ENCODE results near the gene HSPA12B.

The HSPA12B gene

DNA sequence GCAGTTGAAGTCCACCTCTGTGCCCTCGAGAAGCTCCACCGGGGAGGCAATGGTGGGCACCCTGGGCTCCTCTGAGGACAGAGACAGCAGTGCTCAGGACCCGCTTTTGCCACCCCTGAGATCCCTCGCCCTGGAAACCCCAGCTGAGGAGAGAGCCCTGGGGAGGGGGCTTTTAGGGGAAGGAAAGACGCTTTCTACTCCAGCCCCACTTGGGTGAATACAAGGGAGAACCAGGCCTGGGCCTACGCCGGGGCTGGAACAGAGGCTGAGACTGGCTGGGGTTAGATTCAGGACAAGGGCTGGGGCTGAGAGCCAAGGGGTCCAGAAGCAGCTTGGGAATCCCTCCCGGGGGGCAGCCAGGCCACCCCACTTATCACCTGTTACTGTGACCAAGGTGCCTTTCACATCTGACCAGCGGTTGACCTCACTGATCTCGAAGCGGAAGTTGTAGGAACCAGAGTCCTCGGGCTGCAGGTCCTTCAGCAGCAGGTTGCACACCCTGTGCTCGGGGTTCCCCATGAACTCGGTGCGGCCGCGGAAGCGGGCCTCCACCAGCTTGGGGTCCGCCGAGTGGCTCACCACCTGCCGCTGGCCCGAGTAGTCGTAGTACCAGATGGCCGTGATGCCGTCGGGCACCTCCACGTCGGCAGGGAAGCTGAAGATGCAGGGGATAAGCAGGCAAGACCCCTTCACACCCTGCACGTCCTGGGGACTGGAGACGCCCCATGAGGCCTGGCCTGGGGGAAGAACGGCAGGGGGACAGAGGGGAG, 26.3 kb upstream of the HSPA12B start:
- Histone ChIP-seq H3K4me1 (ENCODE audit: control insufficient read depth, low read depth, low read length) (no peaks in the 10 kb centered on the region), H3K4me3 (ENCODE audit: low read length) (no peak overlapping the region), H3K27ac (ENCODE audit: low read length) (no peak overlapping the region), H3K27me3 (ENCODE audit: control insufficient read depth, insufficient read depth, low read length) (no peaks in the 10 kb centered on the region), H3K36me3 (ENCODE audit: control insufficient read depth, low read depth, low read length) (no peaks in the 10 kb centered on the region), H3K9me3 (ENCODE audit: control insufficient read depth, low read depth, low read length) (no peaks in the 10 kb centered on the region), H3K9ac (ENCODE audit: low read length) (no peak overlapping the region)

- Histone ChIP-seq H3K27ac (ENCODE audit: low read length) (no peak overlapping the region), H3K9me3 (ENCODE audit: control insufficient read depth, low read depth, low read length) (no peaks in the 10 kb centered on the region), H3K27me3 (ENCODE audit: control insufficient read depth, insufficient read depth, low read length) (no peaks in the 10 kb centered on the region), H3K4me1 (ENCODE audit: control insufficient read depth, low read depth, low read length) (no peaks in the 10 kb centered on the region), H3K9ac (ENCODE audit: low read length) (no peak overlapping the region), H3K36me3 (ENCODE audit: control insufficient read depth, low read depth, low read length) (no peaks in the 10 kb centered on the region), H3K4me3 (ENCODE audit: low read length) (no peak overlapping the region)
Measured at GRCh38 chr20:3706774-3707507, 25.5 kb upstream of the HSPA12B start.

GRCh38 chr20:3707508-3707899, 25.0 kb upstream of the HSPA12B start:
- Histone ChIP-seq H3K4me1 (ENCODE audit: control insufficient read depth, low read depth, low read length) (no peaks in the 10 kb centered on the region), H3K36me3 (ENCODE audit: control insufficient read depth, low read depth, low read length) (no peaks in the 10 kb centered on the region), H3K27me3 (ENCODE audit: control insufficient read depth, insufficient read depth, low read length) (no peaks in the 10 kb centered on the region), H3K9me3 (ENCODE audit: control insufficient read depth, low read depth, low read length) (no peaks in the 10 kb centered on the region), H3K27ac (ENCODE audit: low read length) (no peak overlapping the region), H3K9ac (ENCODE audit: low read length) (no peak overlapping the region), H3K4me3 (ENCODE audit: low read length) (no peak overlapping the region)

GRCh38 chr20:3710011-3710466, 22.4 kb upstream of the HSPA12B start:
- Histone ChIP-seq H3K27me3 (ENCODE audit: control insufficient read depth, insufficient read depth, low read length) (no peaks in the 10 kb centered on the region), H3K9ac (ENCODE audit: low read length) (no peak overlapping the region), H3K9me3 (ENCODE audit: control insufficient read depth, low read depth, low read length) (no peaks in the 10 kb centered on the region), H3K27ac (ENCODE audit: low read length) (no peak overlapping the region), H3K36me3 (ENCODE audit: control insufficient read depth, low read depth, low read length) (no peaks in the 10 kb centered on the region), H3K4me1 (ENCODE audit: control insufficient read depth, low read depth, low read length) (no peaks in the 10 kb centered on the region), H3K4me3 (ENCODE audit: low read length) (no peak overlapping the region)

- no peaks in the 10 kb centered on the region for H3K27me3 ChIP-seq (ENCODE audit: control insufficient read depth, insufficient read depth, low read length)
- H3K9me3 ChIP-seq (ENCODE audit: control insufficient read depth, low read depth, low read length) = no peaks in the 10 kb centered on the region
- H3K4me3 ChIP-seq (ENCODE audit: low read length) = no peak overlapping the region
- H3K9ac ChIP-seq (ENCODE audit: low read length) = no peak overlapping the region
- H3K27ac ChIP-seq (ENCODE audit: low read length) = no peak overlapping the region
- H3K4me1 ChIP-seq (ENCODE audit: control insufficient read depth, low read depth, low read length) = no peaks in the 10 kb centered on the region
- no peaks in the 10 kb centered on the region for H3K36me3 ChIP-seq (ENCODE audit: control insufficient read depth, low read depth, low read length)
Measured at GRCh38 chr20:3710703-3711483, 21.6 kb upstream of the HSPA12B start.

GRCh38 chr20:3711484-3711941, 21.0 kb upstream of the HSPA12B start:
- no peak overlapping the region for H3K4me3 ChIP-seq (ENCODE audit: low read length)
- no peaks in the 10 kb centered on the region for H3K9me3 ChIP-seq (ENCODE audit: control insufficient read depth, low read depth, low read length)

DNA sequence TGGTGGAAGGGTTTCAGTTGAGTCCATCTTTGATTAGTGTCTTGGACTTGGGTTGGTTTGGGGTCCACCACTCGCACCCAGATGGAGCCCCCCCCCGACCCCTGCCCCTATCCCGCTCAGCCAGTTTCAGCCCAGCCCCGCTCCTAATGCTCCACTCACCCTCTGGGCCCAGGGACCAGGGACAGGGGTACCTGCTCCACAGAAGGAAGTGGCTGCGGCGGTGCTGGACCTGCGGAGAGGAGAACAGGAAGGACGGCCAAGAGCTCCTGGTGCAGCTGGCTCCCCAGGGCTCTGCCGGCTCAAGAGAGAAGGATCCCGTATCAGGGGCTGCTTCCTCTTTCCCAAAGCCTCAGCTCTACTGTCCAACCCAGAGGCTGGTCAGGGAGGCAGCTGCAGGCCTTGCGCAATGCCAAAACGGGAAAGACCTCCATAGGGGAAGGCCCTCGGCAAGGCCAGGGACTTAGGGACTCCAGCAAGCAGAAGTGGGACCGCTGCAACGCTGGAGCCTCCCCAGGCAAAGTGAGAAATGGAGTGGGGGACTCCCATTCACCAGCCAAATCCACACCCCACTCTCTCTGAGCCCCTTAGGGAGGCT, 20.1 kb upstream of the HSPA12B start, which contains the start of gene SIGLEC1:
Gene SIGLEC1 (minus strand): TSS at position 322 of the 595 bp plus-strand sequence. CDS start 5,472 bp downstream, outside the sequence.
- Histone ChIP-seq H3K4me3 (ENCODE audit: low read length) (no peak within 1 kb of the TSS), H3K9ac (ENCODE audit: low read length) (no peak within 1 kb of the TSS), H3K27me3 (ENCODE audit: control insufficient read depth, insufficient read depth, low read length) (no peaks in the 10 kb centered on the region), H3K27ac (ENCODE audit: low read length) (no peak within 1 kb of the TSS), H3K36me3 (ENCODE audit: control insufficient read depth, low read depth, low read length) (no peaks in the 10 kb centered on the region), H3K4me1 (ENCODE audit: control insufficient read depth, low read depth, low read length) (no peaks in the 10 kb centered on the region), H3K9me3 (ENCODE audit: control insufficient read depth, low read depth, low read length) (no peaks in the 10 kb centered on the region)

More at GRCh38 chr20:3711484-3711941, 21.0 kb upstream of the HSPA12B start:
- H3K9ac ChIP-seq (ENCODE audit: low read length) = no peak overlapping the region
- H3K27me3 ChIP-seq (ENCODE audit: control insufficient read depth, insufficient read depth, low read length) = no peaks in the 10 kb centered on the region
- H3K36me3 ChIP-seq (ENCODE audit: control insufficient read depth, low read depth, low read length) = no peaks in the 10 kb centered on the region
- H3K4me1 ChIP-seq (ENCODE audit: control insufficient read depth, low read depth, low read length) = no peaks in the 10 kb centered on the region
- no peak overlapping the region for H3K27ac ChIP-seq (ENCODE audit: low read length)

DNA sequence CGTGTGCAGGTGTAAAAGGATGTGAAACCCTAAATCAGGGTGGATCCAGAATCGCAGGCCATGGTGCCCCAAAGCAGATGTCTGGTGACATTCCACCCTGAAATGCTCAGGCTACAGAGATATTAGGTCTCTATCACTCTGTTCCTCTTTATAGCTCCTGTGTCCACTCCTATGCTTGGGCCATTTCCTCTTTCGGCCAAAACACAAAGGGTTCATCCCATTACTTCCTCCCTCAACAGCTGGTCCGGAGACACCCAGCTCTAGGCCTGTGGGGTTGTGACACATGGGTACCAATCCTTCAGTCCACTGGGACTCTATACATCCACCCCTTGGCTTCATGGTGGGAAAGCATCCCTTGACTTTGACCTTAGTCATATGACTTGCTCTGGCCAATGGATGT, 18.4 kb upstream of the HSPA12B start:
- Histone ChIP-seq H3K4me3 (ENCODE audit: low read length) (no peak overlapping the region), H3K27ac (ENCODE audit: low read length) (no peak overlapping the region), H3K9me3 (ENCODE audit: control insufficient read depth, low read depth, low read length) (no peaks in the 10 kb centered on the region), H3K36me3 (ENCODE audit: control insufficient read depth, low read depth, low read length) (no peaks in the 10 kb centered on the region), H3K27me3 (ENCODE audit: control insufficient read depth, insufficient read depth, low read length) (no peaks in the 10 kb centered on the region), H3K9ac (ENCODE audit: low read length) (no peak overlapping the region), H3K4me1 (ENCODE audit: control insufficient read depth, low read depth, low read length) (no peaks in the 10 kb centered on the region)

DNA sequence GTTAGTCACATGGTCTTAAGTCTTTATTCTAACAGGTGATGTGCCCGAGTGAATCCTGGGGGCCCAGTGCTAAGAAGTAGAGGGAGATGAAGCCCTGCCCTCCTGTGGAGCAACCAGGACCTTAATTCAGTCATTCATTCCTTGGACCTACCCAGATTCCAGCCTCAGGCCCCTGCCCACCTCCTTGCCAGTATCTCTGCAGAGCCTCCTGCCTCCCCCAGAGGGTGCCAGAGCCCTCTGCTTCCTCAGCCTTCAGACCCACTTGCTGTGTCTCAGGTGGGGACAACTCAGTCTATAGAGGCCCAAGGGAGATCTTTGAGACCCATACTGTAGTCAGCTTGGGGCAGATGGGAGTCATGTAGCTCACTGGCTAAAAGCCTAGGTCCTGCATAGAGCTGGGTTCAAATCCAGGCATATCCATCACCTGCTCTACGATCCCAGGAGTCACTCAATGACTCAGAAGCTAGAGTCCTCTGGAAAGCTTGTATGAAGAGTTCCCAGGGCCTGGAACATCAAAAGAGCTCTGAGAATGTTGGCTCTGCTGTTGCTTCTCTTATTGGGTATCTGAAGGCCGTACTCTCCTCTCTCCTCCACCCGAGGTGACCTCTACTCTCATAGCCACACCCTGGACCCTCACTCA, 16.2 kb upstream of the HSPA12B start:
- Histone ChIP-seq H3K9me3 (ENCODE audit: control insufficient read depth, low read depth, low read length) (no peaks in the 10 kb centered on the region), H3K4me1 (ENCODE audit: control insufficient read depth, low read depth, low read length) (no peaks in the 10 kb centered on the region), H3K27ac (ENCODE audit: low read length) (no peak overlapping the region), H3K36me3 (ENCODE audit: control insufficient read depth, low read depth, low read length) (no peaks in the 10 kb centered on the region), H3K27me3 (ENCODE audit: control insufficient read depth, insufficient read depth, low read length) (no peaks in the 10 kb centered on the region), H3K9ac (ENCODE audit: low read length) (no peak overlapping the region), H3K4me3 (ENCODE audit: low read length) (no peak overlapping the region)

DNA sequence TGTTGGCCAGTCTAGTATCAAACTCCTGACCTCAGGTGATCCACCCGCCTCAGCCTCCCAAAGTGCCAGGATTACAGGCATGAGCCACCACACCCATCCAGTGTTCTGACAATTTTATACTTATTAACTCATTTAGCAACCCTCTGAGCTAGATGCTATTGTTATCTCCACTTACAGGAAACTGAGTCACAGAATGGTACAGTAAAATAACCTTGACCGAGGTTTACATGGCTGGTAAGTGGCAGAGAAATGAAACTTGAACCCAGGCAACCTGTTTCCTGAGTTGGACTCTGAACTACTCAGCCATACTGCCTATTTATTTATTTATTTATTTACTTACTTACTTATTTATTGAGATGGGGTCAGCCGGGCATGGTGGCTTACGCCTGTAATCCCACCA, 13.4 kb upstream of the HSPA12B start:
- Histone ChIP-seq H3K27ac (ENCODE audit: low read length) (no peak overlapping the region), H3K4me1 (ENCODE audit: control insufficient read depth, low read depth, low read length) (no peaks in the 10 kb centered on the region), H3K9ac (ENCODE audit: low read length) (no peak overlapping the region), H3K27me3 (ENCODE audit: control insufficient read depth, insufficient read depth, low read length) (no peaks in the 10 kb centered on the region), H3K4me3 (ENCODE audit: low read length) (no peak overlapping the region), H3K9me3 (ENCODE audit: control insufficient read depth, low read depth, low read length) (no peaks in the 10 kb centered on the region), H3K36me3 (ENCODE audit: control insufficient read depth, low read depth, low read length) (no peaks in the 10 kb centered on the region)
